HCT116 (cell line): ENCODE measurements around the gene TOP3B. TPM values are rescaled to one million over a fixed set of nuclear protein-coding genes. Genes with fewer than 3 reads are reported as not detected.
"Not testable (repeated sequence)": the region's sequence is repeated elsewhere in the genome, so short reads cannot be mapped to it uniquely, and the experiment has no call there.

Experiments
- ATAC-seq: fragments of 200-7000 bp; cut with Tn5 transposase; 2 replicates; pipeline ENCODE4 v1.9.1; 2020; ENCODE audit warnings: mild to moderate bottlenecking, moderate library complexity
- BruUV-seq: library from RNA; stranded (reverse); fragments of 400-500 nt; replicated peaks from 2 replicates; lab custom pipeline; 2021; lab: Mats Ljungman, UMichigan
- CTCF ChIA-PET: fragments of 300-600 bp; sonication (Branson Sonifier 250); formaldehyde crosslinking; loops from one replicate; lab custom pipeline; 2021; ENCODE audit warnings: antibody characterized with exemption; lab: Charles Lee
- POLR2A ChIA-PET: fragments of 300-600, 350-600 bp; sonication (Branson Sonifier 250); formaldehyde crosslinking; loops from one replicate; lab custom pipeline; 2021; ENCODE audit warnings: antibody characterized with exemption; lab: Charles Lee
- RAD21 ChIA-PET, 2 experiments: fragments of 300-600 bp; sonication (Branson Sonifier 250); formaldehyde crosslinking; loops; one replicate each; lab custom pipeline; 2023; ENCODE audit warnings: low total read pairs in 2 of 2; ENCODE audit not compliant: uncharacterized antibody in 2 of 2, unreplicated experiment in 2 of 2, low non-redundant PET in 1 of 2; lab: Charles Lee
- DNase-seq: peaks from one replicate; pipeline ENCODE4 v3.0.0-alpha.2; 2010; ENCODE audit warnings: low read depth, low spot score
- H2AFZ ChIP-seq: fragments of 200-600 bp; shearing (Covaris generic), sonication (generic); 2 replicates; pipeline ENCODE4 v1.6.1; 2017; ENCODE audit warnings: low read depth, mixed run types, mixed read lengths, antibody characterized with exemption, low read length; ENCODE audit not compliant: poor library complexity, severe bottlenecking
- H3K27ac ChIP-seq: 2 replicates; pipeline ENCODE4 v1.5.1; 2012; ENCODE audit warnings: low read depth, low read length
- H3K27me3 ChIP-seq: fragments of 200-600 bp; sonication (generic); 2 replicates; pipeline ENCODE4 v1.6.1; 2016; ENCODE audit warnings: mixed run types, low read length, mixed read lengths; ENCODE audit not compliant: insufficient read depth
- H3K36me3 ChIP-seq, 2 experiments: fragments of 200-500 bp in 1 of 2; fragments of 200-600 bp in 1 of 2; sonication (Bioruptor generic) in 1 of 2; sonication (generic) in 1 of 2; 2 replicates each; pipeline versions ENCODE4 v1.5.1 to v1.6.1; 2014 to 2016; ENCODE audit warnings: low read length in 2 of 2, inconsistent platforms in 1 of 2, mixed read lengths in 1 of 2, mixed run types in 1 of 2; ENCODE audit not compliant: insufficient read depth in 2 of 2, control insufficient read depth in 1 of 2
- H3K4me1 ChIP-seq, 2 experiments: fragments of 200-600 bp in 1 of 2; sonication (generic) in 1 of 2; 2 replicates each; pipeline versions ENCODE4 v1.5.1 to v1.6.1; 2012 to 2017; ENCODE audit warnings: low read length in 2 of 2, inconsistent platforms in 1 of 2, mild to moderate bottlenecking in 1 of 2, mixed read lengths in 1 of 2, mixed run types in 1 of 2, moderate library complexity in 1 of 2; ENCODE audit not compliant: insufficient read depth in 2 of 2, control insufficient read depth in 1 of 2
- H3K4me2 ChIP-seq: fragments of 200-600 bp; sonication (generic); 2 replicates; pipeline ENCODE4 v1.6.1; 2017; ENCODE audit warnings: mixed run types, low read length, mixed read lengths
- H3K4me3 ChIP-seq, 2 experiments: fragments of 200-600 bp in 1 of 2; sonication (generic) in 1 of 2; replicated peaks in 1 of 2; 2 replicates each; pipeline ENCODE4 v1.5.1; 2011 to 2016; ENCODE audit warnings: low read length in 2 of 2, control low read depth in 1 of 2, low read depth in 1 of 2, mild to moderate bottlenecking in 1 of 2, mixed read lengths in 1 of 2, mixed run types in 1 of 2
- H3K79me2 ChIP-seq: fragments of 200-600 bp; sonication (generic); 2 replicates; pipeline ENCODE4 v1.6.1; 2017; ENCODE audit warnings: mild to moderate bottlenecking, mixed run types, low read length, moderate library complexity, mixed read lengths; ENCODE audit not compliant: insufficient read depth
- H3K9ac ChIP-seq: fragments of 200-600 bp; sonication (generic); 2 replicates; pipeline ENCODE4 v1.6.1; 2016; ENCODE audit warnings: low read length, mixed read lengths
- H3K9me2 ChIP-seq: fragments of 200-600 bp; sonication (generic), shearing (Covaris generic); 2 replicates; pipeline ENCODE4 v1.6.1; 2017; ENCODE audit warnings: mixed run types, mild to moderate bottlenecking, moderate library complexity; ENCODE audit not compliant: insufficient read depth
- H3K9me3 ChIP-seq, 2 experiments: fragments of 200-500 bp in 1 of 2; fragments of 200-600 bp in 1 of 2; sonication (Bioruptor generic) in 1 of 2; sonication (generic) in 1 of 2; 2 replicates each; pipeline ENCODE4 v1.6.1; 2014 to 2017; ENCODE audit warnings: low read length in 2 of 2, mixed read lengths in 2 of 2, inconsistent platforms in 1 of 2, low read depth in 1 of 2, mild to moderate bottlenecking in 1 of 2, mixed run types in 1 of 2, moderate library complexity in 1 of 2; ENCODE audit not compliant: control insufficient read depth in 1 of 2, insufficient read depth in 1 of 2
- H4K20me1 ChIP-seq: fragments of 200-600 bp; sonication (generic), shearing (Covaris generic); 2 replicates; pipeline ENCODE4 v1.6.1; 2017; ENCODE audit warnings: mixed run types, mild to moderate bottlenecking, moderate library complexity; ENCODE audit not compliant: insufficient read depth
- EZH2 ChIP-seq: fragments of 200-600 bp; sonication (generic); IDR thresholded peaks from 2 replicates; pipeline ENCODE4 v1.6.1; 2017; ENCODE audit warnings: antibody characterized with exemption, mixed run types
- JUND ChIP-seq: IDR thresholded peaks from 2 replicates; pipeline ENCODE4 v1.6.1; 2012
- MAX ChIP-seq: IDR thresholded peaks from 2 replicates; pipeline ENCODE4 v1.6.1; 2012
- POLR2A ChIP-seq: IDR thresholded peaks from 2 replicates; pipeline ENCODE4 v1.7.0; 2011; ENCODE audit warnings: borderline replicate concordance; ENCODE audit not compliant: insufficient read depth, insufficient read length; ENCODE audit errors: extremely low read depth
- POLR2AphosphoS5 ChIP-seq: IDR thresholded peaks from 2 replicates; pipeline ENCODE4 v1.6.1; 2011; ENCODE audit warnings: mild to moderate bottlenecking, low read depth, low read length, moderate library complexity
- REST ChIP-seq: IDR thresholded peaks from 2 replicates; pipeline ENCODE4 v1.6.1; 2012; ENCODE audit warnings: low read depth
- SIN3A ChIP-seq: IDR thresholded peaks from 2 replicates; pipeline ENCODE4 v1.6.1; 2012; ENCODE audit warnings: low read depth
- YY1 ChIP-seq: IDR thresholded peaks from 2 replicates; pipeline ENCODE4 v1.6.1; 2011; ENCODE audit warnings: low read length, low read depth, moderate library complexity, mild to moderate bottlenecking; ENCODE audit not compliant: insufficient replicate concordance; ENCODE audit errors: extremely low read depth
- ZFX ChIP-seq: fragments of 450-650 bp; IDR thresholded peaks from 2 replicates; pipeline ENCODE4 v1.6.1; 2017
- intact Hi-C: fragments of 100-400 bp; cut with micrococcal nuclease; formaldehyde crosslinking; loops from 2 replicates; pipeline ENCODE4 v1.10.0; 2022
- total RNA-seq: library from RNA; stranded (reverse); gene quantifications from one replicate; pipeline ENCODE4 v1.2.1, GENCODE V29; 2021; ENCODE audit not compliant: unreplicated experiment

Gene TOP3B
- total RNA-seq, 1 experiment from 2014 or later = 50.1 TPM

GRCh38 chr22:21941921-21942320, 40.7 kb downstream of the TOP3B start (continued):
- TF ChIP-seq MAX = no peak
- TF ChIP-seq ZFX = no peak
- TF ChIP-seq JUND = no peak
- no peak for TF ChIP-seq SIN3A
- no peak for TF ChIP-seq POLR2AphosphoS5
- no peak for TF ChIP-seq REST
- TF ChIP-seq EZH2 = no peak
- no peak for TF ChIP-seq YY1

- peaks cover 26 to 56% of the 10 kb centered on the region in 2 experiments for H3K4me1 ChIP-seq
- intact Hi-C loops = no loop called here
- TF ChIP-seq POLR2A (no peak), YY1 (no peak)
- TF ChIP-seq, all 23 proteins: peak for 0
- ChIA-PET RAD21 (interaction anchor here in 1 of 2 experiments (0.6 kb wide), 1 partner anchor 162 kb away, joined by 4 read pairs; no protein-coding TSS in a partner anchor), POLR2A (no interaction called here), CTCF (no interaction called here)
- H3K27ac ChIP-seq = no peak overlapping the region
- ATAC-seq = no peak
- no peaks in the 10 kb centered on the region for H3K9me3 ChIP-seq
- no peak overlapping the region for H3K9ac ChIP-seq
- H3K79me2 ChIP-seq = peaks cover 6% of the 10 kb centered on the region; the same call in 1 of the 2 replicates
- no peak overlapping the region for H3K4me2 ChIP-seq
- BruUV-seq = no TSS peak
- H2AFZ ChIP-seq = no peak overlapping the region
- no peaks in the 10 kb centered on the region for H4K20me1 ChIP-seq
- no peaks in the 10 kb centered on the region for H3K9me2 ChIP-seq
- no peak for DNase-seq
- H3K4me3 ChIP-seq = no peak overlapping the region
- peaks cover 6 to 37% of the 10 kb centered on the region in 2 experiments; a peak in 3 of 4 replicates for H3K36me3 ChIP-seq
- H3K27me3 ChIP-seq = no peaks in the 10 kb centered on the region
Observed at GRCh38 chr22:21940521-21940920, 42.1 kb downstream of the TOP3B start.

DNA sequence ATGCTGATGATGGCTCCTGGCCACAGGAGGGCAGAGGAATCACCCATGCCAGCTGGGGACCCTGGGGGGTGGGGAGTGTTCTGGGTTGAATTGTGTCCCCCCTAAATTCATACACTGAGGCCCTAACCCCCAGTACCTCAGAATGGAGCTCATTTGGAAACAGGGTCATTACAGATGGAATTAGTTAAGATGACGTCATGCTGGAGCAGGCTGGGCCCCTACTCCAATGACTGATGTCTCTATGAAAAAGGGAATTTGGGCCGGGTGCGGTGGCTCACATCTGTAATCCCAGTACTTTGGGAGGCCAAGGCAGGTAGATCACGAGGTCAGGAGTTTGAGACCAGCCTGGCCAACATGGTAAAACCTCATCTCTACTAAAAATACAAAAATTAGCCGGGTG, 42.7 kb downstream of the TOP3B start:
- POLR2A ChIA-PET, H3K9me3 ChIP-seq, H4K20me1 ChIP-seq, H3K4me2 ChIP-seq, H3K79me2 ChIP-seq, H2AFZ ChIP-seq, DNase-seq, H3K27ac ChIP-seq, H3K9ac ChIP-seq, CTCF ChIA-PET, RAD21 ChIA-PET, H3K4me3 ChIP-seq, H3K27me3 ChIP-seq, H3K9me2 ChIP-seq, BruUV-seq, ATAC-seq: not testable (repeated sequence)
- intact Hi-C loops = loop anchor here (2.0 kb wide), 1 partner anchor 227 kb away; no protein-coding TSS in a partner anchor
- Histone ChIP-seq H3K36me3 (peaks cover 4 to 39% of the 10 kb centered on the region in 2 experiments; a peak in 3 of 4 replicates), H3K4me1 (peaks cover 26 to 56% of the 10 kb centered on the region in 2 experiments)
